Erythroblast (primary cell): Measurements from ENCODE around the gene RING1.

Source experiments
- GATA1 ChIP-seq: IDR thresholded peaks from 2 replicates; pipeline ENCODE4 v1.6.1; 2011; ENCODE audit warnings: low read depth, mild to moderate bottlenecking, control low read depth, low read length, moderate library complexity
- POLR2A ChIP-seq: IDR thresholded peaks from 2 replicates; pipeline ENCODE4 v1.6.1; 2011; ENCODE audit warnings: mild to moderate bottlenecking, low read length

DNA sequence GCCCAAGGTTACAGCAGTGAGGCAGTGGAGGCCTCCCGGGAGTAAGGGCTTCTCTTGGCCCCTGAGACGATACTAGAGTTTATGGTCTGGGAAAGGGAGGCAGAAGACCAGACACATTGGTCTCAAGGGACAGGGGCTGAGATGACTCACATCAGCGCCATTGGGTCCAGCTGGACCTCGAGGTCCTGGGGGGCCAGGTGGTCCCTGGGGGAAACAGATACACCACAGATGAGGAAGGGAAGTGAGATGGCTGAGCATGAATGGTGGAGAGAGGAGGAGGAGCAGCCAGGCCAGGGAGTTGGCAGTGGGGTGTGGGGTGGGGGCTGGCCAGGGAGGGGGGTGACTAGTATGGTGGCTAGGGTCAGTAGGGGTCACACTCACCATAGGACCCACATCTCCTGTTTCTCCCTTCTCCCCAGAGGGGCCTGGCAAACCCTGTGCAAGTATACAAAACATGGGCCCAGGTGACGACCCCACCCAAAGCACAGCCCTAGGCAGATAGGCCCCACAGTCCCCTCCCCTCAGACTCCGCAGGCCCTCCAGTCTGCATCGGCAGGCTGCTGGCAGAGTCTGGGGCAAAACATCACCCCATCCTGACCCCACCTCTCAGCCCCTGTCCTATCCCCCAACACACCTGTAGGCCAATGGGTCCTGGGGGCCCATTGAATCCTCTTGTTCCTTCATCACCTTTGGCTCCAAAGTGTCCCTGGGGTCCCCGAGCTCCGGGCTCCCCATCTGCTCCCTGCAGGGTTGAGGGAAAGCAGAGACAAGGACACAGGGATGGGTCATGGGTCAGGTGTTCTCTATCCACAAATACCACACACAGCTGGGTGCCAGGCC is 37.9 kb upstream of the RING1 start:
- TF ChIP-seq POLR2A (no peak), GATA1 (no peak)
